Astrocyte (in vitro differentiated cells and primary cell): ENCODE data around the gene ZFR2. TPM values are rescaled to one million over a fixed set of nuclear protein-coding genes. Genes with fewer than 3 reads are reported as not detected.

ENCODE experiments used
- DNase-seq: peaks from one replicate; pipeline ENCODE4 v3.0.0-alpha.2; 2010; ENCODE audit warnings: low read depth
- FAIRE-seq: peaks from 2 replicates; lab custom pipeline; 2011; peaks lifted over from hg19 to GRCh38; lab: Jason Lieb, UNC
- H2AFZ ChIP-seq: 2 replicates; pipeline ENCODE4 v1.6.0; 2012; ENCODE audit warnings: low read depth, low read length, inconsistent platforms
- H3K27ac ChIP-seq: 2 replicates; pipeline ENCODE4 v1.5.1; 2011; ENCODE audit warnings: low read depth, low read length, inconsistent platforms
- H3K27me3 ChIP-seq: 2 replicates; pipeline ENCODE4 v1.6.0; 2011; ENCODE audit warnings: low read length, inconsistent platforms; ENCODE audit not compliant: insufficient read depth
- H3K36me3 ChIP-seq: 2 replicates; pipeline ENCODE4 v1.5.1; 2011; ENCODE audit warnings: low read length, inconsistent platforms; ENCODE audit not compliant: insufficient read depth
- H3K4me1 ChIP-seq: 2 replicates; pipeline ENCODE4 v1.5.1; 2011; ENCODE audit warnings: low read length, inconsistent platforms; ENCODE audit not compliant: insufficient read depth
- H3K4me2 ChIP-seq: 2 replicates; pipeline ENCODE4 v1.6.0; 2012; ENCODE audit warnings: low read length, inconsistent platforms
- H3K4me3 ChIP-seq: 2 replicates; pipeline ENCODE4 v1.5.1; 2011; ENCODE audit warnings: low read depth, mild to moderate bottlenecking, low read length, inconsistent platforms; ENCODE audit not compliant: insufficient read depth
- H3K79me2 ChIP-seq: 2 replicates; pipeline ENCODE4 v1.6.0; 2012; ENCODE audit warnings: mild to moderate bottlenecking, low read length, inconsistent platforms; ENCODE audit not compliant: insufficient read depth
- H3K9ac ChIP-seq: 2 replicates; pipeline ENCODE4 v1.6.0; 2012; ENCODE audit warnings: mild to moderate bottlenecking, low read length, inconsistent platforms
- H3K9me3 ChIP-seq: 2 replicates; pipeline ENCODE4 v1.5.1; 2012; ENCODE audit warnings: low read depth, mild to moderate bottlenecking, low read length, inconsistent platforms; ENCODE audit not compliant: insufficient read depth
- H4K20me1 ChIP-seq: 2 replicates; pipeline ENCODE4 v1.6.0; 2012; ENCODE audit warnings: low read length, inconsistent platforms; ENCODE audit not compliant: insufficient read depth
- H3K27ac Mint-ChIP-seq: one replicate; pipeline ENCODE4 v1.8.0; 2021; ENCODE audit warnings: mild to moderate bottlenecking, mixed read lengths; ENCODE audit not compliant: unreplicated experiment
- H3K27me3 Mint-ChIP-seq: one replicate; pipeline ENCODE4 v1.8.0; 2021; ENCODE audit warnings: low read depth, mixed read lengths; ENCODE audit not compliant: unreplicated experiment
- H3K36me3 Mint-ChIP-seq: one replicate; pipeline ENCODE4 v1.8.0; 2021; ENCODE audit warnings: low read depth, mixed read lengths; ENCODE audit not compliant: unreplicated experiment
- H3K4me1 Mint-ChIP-seq: one replicate; pipeline ENCODE4 v1.8.0; 2021; ENCODE audit warnings: low read depth, mixed read lengths; ENCODE audit not compliant: unreplicated experiment
- H3K4me3 Mint-ChIP-seq: one replicate; pipeline ENCODE4 v1.8.0; 2021; ENCODE audit warnings: mild to moderate bottlenecking, moderate library complexity, mixed read lengths; ENCODE audit not compliant: unreplicated experiment
- H3K9me3 Mint-ChIP-seq: one replicate; pipeline ENCODE4 v1.8.0; 2021; ENCODE audit warnings: mild to moderate bottlenecking, mixed read lengths; ENCODE audit not compliant: unreplicated experiment
- CTCF ChIP-seq: IDR thresholded peaks from 2 replicates; pipeline ENCODE4 v1.5.1; 2011; ENCODE audit warnings: low read depth, mild to moderate bottlenecking, inconsistent platforms, low read length, moderate library complexity; ENCODE audit not compliant: insufficient read depth
- EZH2 ChIP-seq: IDR thresholded peaks from 2 replicates; pipeline ENCODE4 v1.6.1; 2012; ENCODE audit warnings: mild to moderate bottlenecking, low read length, inconsistent platforms; ENCODE audit not compliant: insufficient read depth
- total RNA-seq: library from RNA; stranded (reverse); gene quantifications from 2 replicates; pipeline ENCODE4 v1.2.1, GENCODE V29; 2021

The ZFR2 gene
- total RNA-seq, 1 donor from 2014 or later = 2.0 TPM

- H2AFZ ChIP-seq = no peak overlapping the region
- H3K9me3 ChIP-seq = no peaks in the 10 kb centered on the region
- H4K20me1 ChIP-seq = no peaks in the 10 kb centered on the region
- no peaks in the 10 kb centered on the region for H3K36me3 Mint-ChIP-seq
- no peak overlapping the region for H3K4me3 ChIP-seq
- no peaks in the 10 kb centered on the region for H3K4me1 ChIP-seq
- no peaks in the 10 kb centered on the region for H3K79me2 ChIP-seq
- peaks cover 2% of the 10 kb centered on the region for H3K4me1 Mint-ChIP-seq
- no peaks in the 10 kb centered on the region for H3K27me3 ChIP-seq
- H3K4me3 Mint-ChIP-seq = no peak overlapping the region
- DNase-seq (no peak), FAIRE-seq (no peak)
- H3K27me3 Mint-ChIP-seq = peaks cover 11% of the 10 kb centered on the region
- no peak overlapping the region for H3K9ac ChIP-seq
- no peak overlapping the region for H3K4me2 ChIP-seq
- H3K27ac Mint-ChIP-seq = no peak overlapping the region
- no peaks in the 10 kb centered on the region for H3K36me3 ChIP-seq
- TF ChIP-seq CTCF (no peak), EZH2 (no peak)
- H3K27ac ChIP-seq = no peak overlapping the region
- no peaks in the 10 kb centered on the region for H3K9me3 Mint-ChIP-seq
These were observed 58.7 kb downstream of the ZFR2 start for GRCh38 chr19:3809881-3810707.

GRCh38 chr19:3808420-3809143 is 60.3 kb downstream of the ZFR2 start:
- H3K4me1 ChIP-seq = no peaks in the 10 kb centered on the region
- FAIRE-seq (no peak), DNase-seq (no peak)
- no peaks in the 10 kb centered on the region for H4K20me1 ChIP-seq
- no peaks in the 10 kb centered on the region for H3K9me3 ChIP-seq
- H2AFZ ChIP-seq = no peak overlapping the region
- no peaks in the 10 kb centered on the region for H3K9me3 Mint-ChIP-seq
- H3K27me3 Mint-ChIP-seq = peaks cover 17% of the 10 kb centered on the region
- TF ChIP-seq EZH2 (no peak), CTCF (no peak)
- peaks cover 2% of the 10 kb centered on the region for H3K4me1 Mint-ChIP-seq
- no peaks in the 10 kb centered on the region for H3K36me3 ChIP-seq
- no peak overlapping the region for H3K4me3 Mint-ChIP-seq
- H3K27me3 ChIP-seq = no peaks in the 10 kb centered on the region
- no peaks in the 10 kb centered on the region for H3K79me2 ChIP-seq
- H3K27ac Mint-ChIP-seq = no peak overlapping the region
- no peak overlapping the region for H3K4me3 ChIP-seq
- H3K9ac ChIP-seq = no peak overlapping the region
- H3K27ac ChIP-seq = no peak overlapping the region
- H3K4me2 ChIP-seq = no peak overlapping the region
- no peaks in the 10 kb centered on the region for H3K36me3 Mint-ChIP-seq
